HG02798 (cell line): ENCODE results near the gene MAP4K2.
"Not testable (repeated sequence)": the region's sequence is repeated elsewhere in the genome, so short reads cannot be mapped to it uniquely, and the experiment has no call there.

Source experiments
- ATAC-seq: cut with Tn5 transposase; IDR thresholded peaks from one replicate; pipeline ENCODE4 v1.9.1; 2021; ENCODE audit warnings: mild to moderate bottlenecking; ENCODE audit not compliant: unreplicated experiment, poor library complexity

Gene MAP4K2

DNA sequence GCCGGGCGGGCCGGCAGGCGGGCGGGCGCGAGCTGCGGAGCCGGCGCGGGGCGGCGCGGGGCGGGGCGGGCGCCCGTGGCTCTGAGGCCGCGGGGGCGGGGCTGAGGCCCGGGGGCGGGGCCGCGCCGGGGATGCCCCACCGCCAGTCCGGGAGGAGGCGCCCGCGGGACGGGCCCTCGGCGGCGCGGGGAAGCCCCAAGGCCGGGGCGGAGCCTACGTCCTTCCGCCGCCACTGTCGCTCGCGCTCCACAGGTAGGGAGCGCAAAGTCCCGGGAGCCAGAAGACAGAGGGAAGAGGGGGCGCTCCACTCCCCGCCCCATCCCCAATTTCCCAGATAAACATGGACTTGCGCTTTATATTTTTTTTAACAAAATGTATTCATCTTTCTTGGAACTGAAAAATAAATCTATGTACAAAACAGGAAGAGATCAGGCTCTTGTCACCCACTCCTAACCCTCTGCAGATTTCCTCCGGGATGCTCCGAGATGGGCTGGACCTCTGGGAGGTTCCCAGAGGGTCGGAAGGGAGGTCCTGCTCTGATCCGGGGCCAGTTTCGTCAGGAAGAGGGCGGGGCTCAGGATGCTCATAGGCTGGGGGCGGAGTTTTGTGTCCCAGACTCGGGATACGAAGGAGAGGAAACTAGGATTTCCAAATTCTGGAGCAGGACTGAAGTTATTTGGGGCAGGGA, at the start of gene MAP4K2:
Gene MAP4K2, minus strand, starts transcription at position 57 of the 688 bp plus-strand sequence. CDS start 65 bp downstream, outside the sequence.
- ATAC-seq: peak; percentile 77

GRCh38 chr11:64851831-64852351, 48.9 kb upstream of the MAP4K2 start:
- ATAC-seq: peak; percentile 18

DNA sequence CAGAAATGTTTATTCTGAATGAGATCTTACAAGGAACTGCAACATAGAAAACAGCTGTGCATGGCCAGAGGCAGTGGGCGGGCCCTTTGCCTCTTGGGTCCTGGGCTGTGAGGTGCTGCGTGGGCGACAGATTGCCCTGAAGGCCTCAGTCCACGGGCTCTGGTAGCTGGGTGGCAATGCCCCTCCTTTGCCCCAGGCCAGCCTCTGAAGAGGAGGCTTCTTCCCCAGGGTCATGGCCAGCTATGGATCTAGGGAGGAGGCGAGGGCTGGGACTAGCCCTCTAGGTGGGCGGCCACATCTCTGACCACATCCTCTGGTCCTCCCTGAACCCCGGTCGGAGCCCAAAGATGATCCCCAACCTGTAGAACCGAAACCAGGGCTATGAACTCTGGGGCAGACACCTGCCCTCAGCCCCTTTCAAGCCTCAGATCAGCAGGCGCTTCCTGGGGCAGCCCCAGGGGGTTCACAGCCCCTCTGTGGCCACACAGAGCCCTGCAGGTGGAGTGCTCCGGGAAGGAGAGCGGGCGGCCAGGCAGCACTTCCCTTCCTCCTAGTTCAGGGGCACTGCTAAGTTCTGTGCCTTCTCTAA, 48.1 kb upstream of the MAP4K2 start:
- ATAC-seq: peak; percentile 72

DNA sequence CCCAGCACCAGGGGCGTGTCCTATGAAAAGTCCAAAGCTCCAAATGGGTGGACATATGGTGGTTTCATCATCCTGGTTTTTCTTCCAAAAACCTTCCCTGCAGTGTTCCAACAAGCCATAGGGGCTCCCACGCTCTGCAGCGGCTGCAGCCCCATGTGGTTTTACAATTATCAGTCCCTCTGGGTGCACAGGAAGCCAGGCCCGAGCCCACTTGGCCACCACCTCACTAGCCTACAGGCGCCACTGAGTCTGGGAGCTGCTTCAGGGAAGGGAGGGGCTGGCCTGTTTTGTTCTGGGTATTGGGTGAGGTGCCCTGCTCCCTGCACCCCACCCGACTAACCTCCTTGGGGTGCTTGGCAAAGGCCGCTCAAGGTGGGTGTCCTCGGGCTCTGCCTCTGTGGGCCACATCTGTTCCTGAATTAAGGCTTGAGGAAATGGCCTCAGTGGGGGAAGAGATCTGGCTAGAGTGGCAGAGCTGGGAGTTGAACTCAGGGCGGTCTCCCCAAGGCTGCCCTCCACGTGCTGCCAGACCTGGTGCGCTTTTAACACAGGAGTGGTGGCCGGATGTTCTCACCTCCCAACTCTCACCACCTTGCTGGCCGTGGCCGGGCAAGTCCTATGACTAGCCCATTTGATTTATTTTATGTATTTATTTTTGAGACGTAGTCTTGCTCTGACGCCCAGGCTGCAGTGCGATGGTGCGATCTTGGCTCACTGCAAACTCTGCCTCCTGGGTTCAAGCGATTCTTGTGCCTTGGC, 46.8 kb upstream of the MAP4K2 start:
- ATAC-seq: no peak

DNA sequence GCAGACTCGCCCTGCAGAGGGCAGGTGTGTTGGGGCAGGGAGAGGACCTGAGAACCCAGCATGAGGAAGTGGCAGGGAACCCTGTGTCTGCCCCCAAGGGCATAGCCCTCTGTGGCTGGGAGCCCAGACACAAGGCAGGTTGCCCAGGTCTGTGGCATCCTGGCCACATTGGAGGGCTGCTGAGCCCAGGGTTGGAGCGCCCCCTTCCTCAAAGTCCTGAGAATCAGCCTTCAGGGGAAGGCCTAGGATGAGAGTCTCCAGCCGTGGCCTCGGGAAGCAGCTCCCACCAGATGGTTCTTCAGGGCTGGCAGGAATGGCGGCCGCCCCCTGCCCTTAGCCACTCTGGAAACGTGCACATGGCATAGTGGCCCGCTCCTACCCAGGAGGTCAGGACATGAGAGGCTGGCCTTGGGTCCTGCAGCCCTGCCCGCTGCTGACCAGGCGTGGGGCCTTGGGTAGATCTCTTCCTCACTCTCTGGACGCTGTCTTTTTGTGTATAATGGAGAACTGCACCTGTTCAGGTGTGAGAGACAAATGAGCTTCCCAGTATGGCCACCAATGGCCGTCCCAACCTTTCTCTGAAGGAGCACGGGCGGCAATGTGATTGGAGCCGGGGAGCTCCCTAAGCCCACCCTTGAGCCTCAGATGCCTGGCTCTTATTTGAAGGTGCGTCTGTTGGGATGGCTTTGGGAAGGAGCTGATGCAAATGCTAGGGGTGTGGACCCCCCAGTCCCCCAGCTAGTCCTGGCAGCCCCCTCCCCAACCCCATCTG, 46.0 kb upstream of the MAP4K2 start:
- ATAC-seq: no peak

DNA sequence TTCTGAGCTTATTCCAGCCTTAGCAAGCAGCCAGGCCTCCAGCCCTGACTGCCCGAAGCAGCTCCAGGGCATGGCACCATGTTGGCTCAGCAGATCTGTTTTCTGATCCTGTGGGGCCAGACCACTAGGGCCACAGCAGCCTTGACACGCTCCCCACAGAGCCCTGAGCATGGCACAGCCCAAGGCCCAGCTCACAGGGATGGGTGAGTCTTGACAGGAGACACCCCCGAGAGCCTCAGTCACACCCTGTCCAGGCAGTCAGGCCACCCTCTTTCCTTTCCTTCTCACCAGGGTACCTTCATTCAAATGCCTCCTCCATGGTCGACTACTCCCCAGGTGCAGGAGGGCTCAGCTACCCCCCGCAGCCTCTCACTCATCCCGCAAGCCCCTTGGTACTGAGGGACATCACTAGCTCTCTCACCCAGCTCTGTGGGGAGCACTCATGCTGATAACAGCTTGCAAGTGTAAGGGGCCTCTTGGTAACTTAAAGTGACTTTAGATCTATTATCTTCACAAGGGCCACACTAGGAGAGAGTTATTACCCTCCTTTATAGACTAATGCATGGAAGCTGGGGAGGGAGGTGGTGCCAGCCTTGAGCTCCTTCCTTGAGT, 45.3 kb upstream of the MAP4K2 start:
- ATAC-seq: no peak

DNA sequence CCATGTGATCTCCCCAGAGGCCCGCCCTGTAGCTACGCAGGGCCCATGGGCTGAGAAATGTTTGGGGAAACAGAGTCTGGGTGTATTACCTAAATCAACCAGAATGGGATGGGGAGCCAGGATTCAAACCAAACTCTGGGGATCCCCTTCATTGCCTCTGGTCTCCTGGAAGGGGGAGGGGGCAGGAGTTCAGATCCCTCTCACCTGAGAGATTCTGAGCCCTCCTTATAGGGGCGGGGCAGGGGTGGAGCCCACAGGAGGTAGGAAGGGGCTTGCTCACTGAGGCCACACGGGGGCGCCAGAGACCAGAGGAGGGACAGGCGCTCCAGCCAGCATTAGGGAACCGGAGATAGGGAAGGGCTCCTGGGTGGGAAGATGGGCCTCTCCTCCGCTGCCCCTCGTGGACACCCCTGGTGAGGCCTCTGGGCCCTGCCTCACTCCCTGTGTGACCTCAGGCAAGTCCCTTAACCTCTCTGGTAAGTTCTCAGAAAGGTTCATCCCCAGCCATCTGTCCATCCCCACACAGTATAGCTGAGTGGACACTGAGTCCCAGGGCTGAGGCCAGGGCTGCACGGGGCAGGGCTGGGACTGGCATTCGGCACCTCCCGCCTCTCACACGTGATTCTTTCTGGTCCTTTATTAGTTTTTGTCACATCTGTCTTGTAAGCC, 44.1 kb upstream of the MAP4K2 start:
- no peak for ATAC-seq

DNA sequence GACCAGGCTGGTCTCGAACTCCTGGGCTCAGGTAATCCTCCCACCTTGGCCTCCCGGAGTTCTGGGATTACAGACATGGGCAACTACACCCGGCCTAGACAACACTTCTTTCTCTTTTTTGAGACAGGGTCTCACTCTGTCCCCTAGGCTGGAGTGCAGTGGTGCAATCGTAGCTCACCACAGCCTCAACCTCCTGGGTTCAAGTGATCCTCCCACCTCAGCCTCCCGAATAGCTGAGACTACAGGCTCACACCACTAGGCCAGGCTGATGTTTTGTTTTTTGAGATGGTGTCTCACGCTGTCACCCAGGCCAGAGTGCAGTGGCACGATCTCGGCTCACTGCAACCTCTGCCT, 42.7 kb upstream of the MAP4K2 start:
- not testable (repeated sequence) for ATAC-seq

DNA sequence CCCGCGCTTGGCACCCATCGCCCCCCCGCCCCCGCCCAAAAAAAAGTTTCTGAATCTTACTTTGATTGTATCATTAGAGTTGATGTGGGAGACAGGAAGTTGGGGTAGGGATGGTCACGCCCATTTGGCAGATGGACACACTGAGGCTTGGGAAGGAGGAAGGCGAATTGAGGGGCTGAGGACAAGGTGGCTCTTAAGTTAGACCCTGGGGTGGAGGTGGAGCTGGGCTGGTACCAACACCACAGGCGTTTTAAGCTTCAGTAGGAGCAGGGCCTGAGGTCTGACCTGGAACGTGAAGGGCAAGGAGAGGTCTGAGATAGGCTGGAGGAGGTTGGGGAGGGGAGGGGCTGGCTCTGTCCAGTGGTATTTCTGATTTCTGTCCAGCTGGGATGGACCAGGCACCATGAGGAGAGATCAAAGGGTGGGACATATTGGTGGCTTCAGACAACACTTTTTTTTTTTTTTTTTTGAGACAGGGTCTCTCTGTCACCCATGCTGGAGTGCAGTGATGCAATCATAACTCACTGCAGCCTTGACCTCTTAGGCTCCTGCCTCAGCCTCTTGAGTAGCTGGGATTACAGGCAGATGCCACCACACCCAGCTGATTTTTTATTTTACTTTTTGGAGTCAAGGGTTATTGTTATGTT, 42.2 kb upstream of the MAP4K2 start:
- no peak for ATAC-seq

DNA sequence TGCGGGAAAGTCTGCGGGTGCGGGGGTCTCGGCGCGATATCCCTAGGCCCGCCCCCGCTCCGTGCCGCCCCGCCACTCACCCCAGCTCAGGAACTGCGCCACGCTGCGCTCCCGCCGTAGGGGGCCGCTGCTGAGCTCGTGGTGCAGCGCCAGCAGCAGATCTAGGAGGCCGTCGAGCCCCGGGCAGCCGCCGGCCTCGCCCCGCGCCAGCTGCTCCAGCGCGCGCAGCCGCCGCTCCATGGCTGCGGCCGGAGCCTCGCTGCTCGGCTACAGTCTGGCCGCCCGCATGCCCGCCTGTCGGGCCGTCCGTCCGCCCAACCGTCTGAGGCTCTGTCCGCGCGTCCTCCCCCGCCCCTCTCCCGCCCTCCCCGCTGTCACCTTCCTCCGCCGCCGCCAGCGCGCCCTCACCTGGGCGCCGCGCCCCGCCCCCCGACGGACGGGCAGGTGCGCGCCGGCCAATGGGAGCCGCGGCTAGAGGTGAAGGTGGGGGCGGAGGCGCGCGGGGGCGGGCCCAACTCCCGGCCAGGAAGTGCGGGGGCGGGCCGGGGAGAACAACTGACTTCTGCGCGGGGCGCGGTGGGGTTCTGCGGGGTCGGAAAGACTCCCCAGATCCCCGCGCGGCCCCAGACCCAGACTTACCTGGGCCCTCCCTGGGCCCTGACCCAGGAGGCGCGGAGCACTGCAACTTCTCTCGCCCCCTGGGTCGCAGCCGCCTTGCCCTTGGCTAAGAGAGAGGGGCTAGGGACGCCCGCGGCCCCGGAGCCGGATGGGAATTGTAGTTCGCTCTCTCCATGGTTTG, 41.5 kb upstream of the MAP4K2 start, which contains the start of gene CDC42BPG:
Gene CDC42BPG, minus strand, starts transcription at position 324 of the 799 bp plus-strand sequence. Its CDS starts 84 bp downstream, at position 240.
- peak; percentile 40 for ATAC-seq

GRCh38 chr11:64843686-64844329, 40.8 kb upstream of the MAP4K2 start:
- no peak for ATAC-seq

- no peak for ATAC-seq
These were observed 40.1 kb upstream of the MAP4K2 start for GRCh38 chr11:64842851-64843685.

GRCh38 chr11:64842366-64842759, 39.3 kb upstream of the MAP4K2 start:
- ATAC-seq: no peak

DNA sequence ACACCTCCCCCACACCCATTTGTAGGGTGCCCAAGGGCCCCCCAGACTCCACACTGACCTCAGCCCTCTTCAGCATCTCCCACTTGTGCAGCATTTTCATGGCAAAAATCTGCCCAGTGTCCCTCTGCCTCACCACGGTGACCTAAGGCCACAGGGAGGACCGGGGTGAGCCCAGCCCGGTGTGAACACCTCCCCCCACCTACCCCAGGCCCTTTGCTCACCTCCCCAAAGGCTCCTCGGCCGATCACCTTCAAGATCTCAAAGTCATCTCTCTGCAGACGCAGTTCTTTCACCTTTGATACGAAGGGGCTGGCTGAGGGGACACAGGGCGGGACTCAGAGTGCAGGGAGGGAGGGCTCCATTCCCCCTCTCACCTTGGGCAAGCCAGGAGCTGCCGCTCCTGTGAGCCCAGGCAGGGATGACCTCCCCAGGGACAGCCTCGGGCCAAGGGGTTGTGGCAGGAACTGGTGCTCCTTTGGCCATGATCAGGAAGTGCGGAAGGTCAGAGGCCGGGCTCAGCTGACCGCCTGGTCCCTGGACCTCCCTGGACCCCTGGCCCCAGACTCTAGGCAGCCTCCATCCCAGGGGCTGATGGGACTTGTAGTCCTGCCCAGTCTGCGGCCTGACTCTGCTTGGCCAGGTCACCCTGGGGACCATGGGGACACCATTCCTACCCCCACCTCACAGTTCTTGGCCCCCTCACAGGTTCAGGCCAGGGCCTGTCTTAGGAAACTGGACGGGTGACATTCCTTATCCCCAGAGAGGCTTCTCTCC, 38.8 kb upstream of the MAP4K2 start:
- ATAC-seq: no peak

DNA sequence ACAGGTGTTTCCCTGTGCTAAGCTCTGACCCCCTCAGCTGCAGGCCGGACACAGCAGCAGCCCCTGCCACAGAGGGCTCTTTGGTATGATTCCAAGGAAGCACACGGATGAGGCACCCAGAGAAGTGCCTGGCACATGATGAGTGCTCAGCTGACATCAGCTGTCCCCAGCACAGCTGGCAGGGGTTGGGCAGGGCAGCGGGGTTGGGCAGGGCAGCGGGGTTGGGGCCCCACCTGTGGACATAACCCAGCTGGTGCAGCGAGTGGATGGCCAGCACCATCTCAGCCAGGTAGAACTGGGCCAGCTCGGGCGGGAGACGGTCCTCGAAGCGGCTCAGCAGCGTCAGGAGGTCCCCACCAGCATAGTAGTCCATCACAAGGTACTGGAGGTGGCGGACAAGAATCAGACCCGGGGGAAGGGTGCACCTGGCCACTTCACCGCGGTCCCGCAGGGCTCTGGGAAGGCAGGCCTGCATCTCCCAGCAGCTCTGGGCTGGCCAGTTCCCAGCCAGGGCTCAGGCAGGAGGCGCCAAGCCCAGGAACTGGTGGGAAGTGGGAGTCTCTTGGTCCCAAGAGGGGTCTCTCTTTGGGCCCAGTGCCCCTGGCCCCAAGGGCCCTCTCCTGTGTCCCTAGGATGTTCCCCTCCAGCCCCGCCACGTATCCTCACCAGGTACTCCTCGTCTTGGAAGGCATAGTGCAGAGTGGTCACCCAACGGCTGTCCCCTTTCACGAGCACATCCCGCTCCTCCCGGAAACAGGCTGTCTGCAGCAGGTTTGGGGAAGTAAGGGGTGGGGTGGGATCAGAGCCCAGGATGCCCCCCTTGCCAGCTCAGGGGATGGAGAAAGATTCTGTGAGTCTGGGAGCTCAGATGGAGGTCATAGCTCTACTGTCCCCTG, 37.1 kb upstream of the MAP4K2 start:
- no peak for ATAC-seq
